Keratinocyte (primary cell): ENCODE measurements around the gene CTF1. TPM values are rescaled to one million over a fixed set of nuclear protein-coding genes. Genes with fewer than 3 reads are reported as not detected.

ENCODE experiments used
- DNase-seq: peaks from one replicate; pipeline ENCODE4 v3.0.0-alpha.2; 2011; ENCODE audit warnings: low read depth, missing footprints, low spot score
- FAIRE-seq: peaks from 2 replicates; lab custom pipeline; 2011; peaks lifted over from hg19 to GRCh38; lab: Jason Lieb, UNC
- H2AFZ ChIP-seq: 2 replicates; pipeline ENCODE4 v1.6.0; 2012; ENCODE audit warnings: low read length, control low read depth, inconsistent platforms; ENCODE audit not compliant: control insufficient read depth
- H3K27ac ChIP-seq: 2 replicates; pipeline ENCODE4 v1.5.1; 2011; ENCODE audit warnings: low read length; ENCODE audit not compliant: control insufficient read depth, insufficient read depth
- H3K27me3 ChIP-seq: 3 replicates; pipeline ENCODE4 v1.6.0; 2011; ENCODE audit warnings: low read length; ENCODE audit not compliant: control insufficient read depth, insufficient read depth; ENCODE audit errors: extremely low read depth
- H3K36me3 ChIP-seq, 2 experiments: 2 replicates in 1 of 2; 3 replicates in 1 of 2; pipeline ENCODE4 v1.5.1; 2011; ENCODE audit warnings: low read length in 2 of 2, mild to moderate bottlenecking in 1 of 2; ENCODE audit not compliant: control insufficient read depth in 2 of 2, insufficient read depth in 2 of 2; ENCODE audit errors: extremely low read depth in 1 of 2
- H3K4me1 ChIP-seq: 3 replicates; pipeline ENCODE4 v1.5.1; 2011; ENCODE audit warnings: low read length; ENCODE audit not compliant: control insufficient read depth, insufficient read depth; ENCODE audit errors: extremely low read depth
- H3K4me2 ChIP-seq: 3 replicates; pipeline ENCODE4 v1.6.0; 2011; ENCODE audit warnings: low read depth, low read length; ENCODE audit not compliant: control insufficient read depth, insufficient read depth; ENCODE audit errors: extremely low read depth
- H3K4me3 ChIP-seq, 3 experiments: fragments of 200-600 bp in 1 of 3; sonication (generic) in 1 of 3; 2 replicates in 2 of 3; 3 replicates in 1 of 3; pipeline ENCODE4 v1.5.1; 2011 to 2016; ENCODE audit warnings: low read length in 3 of 3, mild to moderate bottlenecking in 3 of 3, control low read depth in 2 of 3, inconsistent platforms in 1 of 3, low read depth in 1 of 3, mixed read lengths in 1 of 3, mixed run types in 1 of 3, moderate library complexity in 1 of 3; ENCODE audit not compliant: control insufficient read depth in 2 of 3, insufficient read depth in 2 of 3; ENCODE audit errors: extremely low read depth in 1 of 3
- H3K79me2 ChIP-seq: 2 replicates; pipeline ENCODE4 v1.6.0; 2012; ENCODE audit warnings: low read length; ENCODE audit not compliant: control insufficient read depth, insufficient read depth
- H3K9ac ChIP-seq: 3 replicates; pipeline ENCODE4 v1.6.0; 2011; ENCODE audit warnings: low read length; ENCODE audit not compliant: control insufficient read depth, insufficient read depth; ENCODE audit errors: extremely low read depth
- H3K9me1 ChIP-seq: 3 replicates; pipeline ENCODE4 v1.6.0; 2011; ENCODE audit warnings: low read length; ENCODE audit not compliant: control insufficient read depth, insufficient read depth; ENCODE audit errors: extremely low read depth
- H3K9me3 ChIP-seq: 2 replicates; pipeline ENCODE4 v1.5.1; 2012; ENCODE audit warnings: low read depth, low read length; ENCODE audit not compliant: control insufficient read depth
- H4K20me1 ChIP-seq: 3 replicates; pipeline ENCODE4 v1.6.0; 2011; ENCODE audit warnings: low read length; ENCODE audit not compliant: control insufficient read depth, insufficient read depth; ENCODE audit errors: extremely low read depth
- CTCF ChIP-seq, 3 experiments: IDR thresholded peaks in 1 of 3; conservative IDR thresholded peaks in 1 of 3; optimal IDR thresholded peaks in 1 of 3; 2 replicates in 2 of 3; 3 replicates in 1 of 3; pipeline versions ENCODE3 to v1.5.1; 2011; ENCODE audit warnings: low read length in 3 of 3, mild to moderate bottlenecking in 3 of 3, moderate library complexity in 2 of 3, control low read depth in 1 of 3, inconsistent platforms in 1 of 3; ENCODE audit not compliant: insufficient read depth in 2 of 3; ENCODE audit errors: extremely low read depth in 1 of 3
- EZH2 ChIP-seq: IDR thresholded peaks from one replicate; pipeline ENCODE4 v1.6.1; 2012; ENCODE audit warnings: inconsistent platforms, mild to moderate bottlenecking, low read length, moderate library complexity
- dilution Hi-C: fragments of 300-500 bp; cut with MboI; formaldehyde crosslinking; loops from one replicate; pipeline ENCODE4 v1.7.0; 2020; ENCODE audit warnings: low sequenced_read_pairs; ENCODE audit not compliant: extremely low pct_ligation_motif_present
- polyA plus RNA-seq, 5 experiments: library from polyadenylated mRNA; depleted of rRNA in 3 of 5; stranded (reverse) in 3 of 5; stranded (forward) in 1 of 5; unstranded in 1 of 5; fragments of >200 nt; gene quantifications; 1 replicate in 1 of 5; 2 replicates in 3 of 5; 3 replicates in 1 of 5; pipeline versions ENCODE4 v1.2.1 to v1.2.3, GENCODE V29; 2011 to 2012; ENCODE audit warnings: missing spikeins in 2 of 5, low read depth in 1 of 5, low replicate concordance in 1 of 5

Gene CTF1
- polyA plus RNA-seq, 1 donor (not counting 4 experiments of a cell fraction or from before 2014, with no cell fraction given) = 2.1 TPM

- FAIRE-seq (no peak), DNase-seq (no peak)
- peaks cover 27% of the 10 kb centered on the region for H3K4me1 ChIP-seq
- peaks cover 5% of the 10 kb centered on the region for H3K79me2 ChIP-seq
- no peak overlapping the region for H3K9ac ChIP-seq
- TF ChIP-seq EZH2 = no peak
- TF ChIP-seq CTCF (optimal IDR thresholded peaks at IDR 0.05 in 1 of 3, IDR thresholded peaks at IDR 0.05 in 1 of 3, conservative IDR thresholded peaks at IDR 0.05 in 1 of 3; ENCODE audit: extremely low read depth in 1 of 3, insufficient read depth in 2 of 3, low read length in 3 of 3) = no peak
- H3K9me1 ChIP-seq = no peaks in the 10 kb centered on the region
- no peaks in the 10 kb centered on the region for H4K20me1 ChIP-seq
- no peak overlapping the region for H3K4me3 ChIP-seq
- dilution Hi-C loops = no loop called here
- no peak overlapping the region for H2AFZ ChIP-seq
- no peak overlapping the region for H3K4me2 ChIP-seq
- H3K9me3 ChIP-seq = no peaks in the 10 kb centered on the region
- no peak overlapping the region for H3K27ac ChIP-seq
- H3K27me3 ChIP-seq = no peaks in the 10 kb centered on the region
- peaks cover 20 to 24% of the 10 kb centered on the region in 2 experiments for H3K36me3 ChIP-seq
These were observed 47.9 kb downstream of the CTF1 start for GRCh38 chr16:30944352-30944751.

DNA sequence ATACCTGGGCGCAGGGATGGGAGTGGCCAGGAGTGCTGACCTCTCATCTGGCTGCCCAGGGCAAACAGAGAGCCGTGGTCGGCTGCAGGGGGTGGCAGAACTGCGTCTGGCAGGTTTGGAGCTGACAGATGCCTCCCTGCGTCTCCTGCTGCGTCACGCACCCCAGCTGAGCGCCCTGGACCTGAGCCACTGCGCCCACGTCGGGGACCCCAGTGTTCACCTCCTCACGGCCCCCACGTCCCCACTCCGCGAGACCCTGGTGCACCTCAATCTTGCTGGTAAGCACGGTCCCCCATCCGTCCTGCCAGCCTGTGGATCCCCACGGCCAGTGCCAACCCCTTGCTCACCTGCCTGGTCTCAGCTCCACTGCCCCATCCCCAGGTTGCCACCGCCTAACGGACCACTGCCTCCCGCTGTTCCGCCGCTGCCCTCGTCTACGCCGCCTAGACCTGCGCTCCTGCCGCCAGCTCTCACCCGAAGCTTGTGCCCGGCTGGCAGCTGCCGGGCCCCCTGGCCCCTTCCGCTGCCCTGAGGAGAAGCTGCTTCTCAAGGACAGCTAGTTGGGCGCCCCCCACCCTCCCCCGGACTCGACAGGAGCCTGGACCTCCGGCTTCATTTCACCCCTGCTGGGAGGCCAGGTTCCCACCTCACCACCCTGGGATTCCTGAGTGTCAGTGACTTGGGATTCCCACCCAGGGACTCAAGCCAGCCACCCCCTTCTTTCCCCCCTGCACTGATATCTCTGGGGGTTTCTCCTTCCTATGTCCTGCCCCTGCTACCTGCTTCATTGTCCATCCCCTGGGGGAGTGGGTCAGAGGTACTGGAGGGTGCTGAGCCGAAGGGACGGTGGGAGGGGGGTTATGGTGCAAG is 50.5 kb downstream of the CTF1 start:
- FAIRE-seq = no peak
- TF ChIP-seq CTCF (optimal IDR thresholded peaks at IDR 0.05 in 1 of 3, IDR thresholded peaks at IDR 0.05 in 1 of 3, conservative IDR thresholded peaks at IDR 0.05 in 1 of 3; ENCODE audit: extremely low read depth in 1 of 3, insufficient read depth in 2 of 3, low read length in 3 of 3) = no peak

More for the DNA sequence above, 50.5 kb downstream of the CTF1 start:
- no peaks in the 10 kb centered on the region for H3K27me3 ChIP-seq
- peaks cover 22% of the 10 kb centered on the region for H3K4me1 ChIP-seq
- no peak overlapping the region for H3K4me2 ChIP-seq
- no peak overlapping the region for H2AFZ ChIP-seq
- H3K9ac ChIP-seq = no peak overlapping the region
- no peaks in the 10 kb centered on the region for H3K9me1 ChIP-seq
- DNase-seq = no peak
- no peak overlapping the region for H3K4me3 ChIP-seq
- no peaks in the 10 kb centered on the region for H3K9me3 ChIP-seq
- no peak overlapping the region for H3K27ac ChIP-seq
- H3K79me2 ChIP-seq = no peaks in the 10 kb centered on the region
- dilution Hi-C loops = no loop called here
- H4K20me1 ChIP-seq = no peaks in the 10 kb centered on the region
- peaks cover 20 to 21% of the 10 kb centered on the region in 2 experiments for H3K36me3 ChIP-seq
